ENCODE results near the gene CTNND1. TPM values are rescaled to one million over a fixed set of nuclear protein-coding genes. Genes with fewer than 3 reads are reported as not detected.

CTNND1 gene
- total and polyA plus RNA-seq, 2 of the 4 experiments (the other 2 are of a cell fraction), result 88.5 to 229 TPM

DNA sequence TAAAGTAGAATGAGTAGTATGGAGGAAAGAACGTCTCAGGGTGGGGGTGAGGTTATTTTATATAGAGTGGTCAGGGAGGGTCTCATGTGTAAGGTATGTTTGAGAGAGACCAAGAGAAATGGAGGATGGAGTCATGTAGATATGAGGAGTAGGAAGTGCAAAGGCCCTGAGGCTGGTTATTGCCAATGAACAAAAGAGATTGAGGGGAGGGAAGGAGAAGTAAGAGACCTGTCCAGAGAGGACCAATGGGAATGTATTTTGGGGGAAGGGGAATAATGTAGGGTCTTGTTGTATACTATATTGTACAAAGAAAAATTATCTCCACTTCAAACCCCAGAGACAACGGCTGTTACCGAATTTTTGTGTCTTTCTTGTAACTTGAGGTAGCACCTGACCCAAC lies 9.8 kb downstream of the CTNND1 start:
- H3K23ac ChIP-seq (ENCODE audit: low read depth, low read length), result no peak overlapping the region
- H2AK5ac ChIP-seq (ENCODE audit: low read depth, low read length), result no peak overlapping the region
- H2AFZ ChIP-seq (replicated peaks; ENCODE audit: low read length, poor library complexity), result no peak overlapping the region
- no peak overlapping the region for H3K27ac ChIP-seq (ENCODE audit: insufficient read depth, low read length)
- intact Hi-C loops (cut with micrococcal nuclease) (no loop called here), in situ Hi-C loops (cut with MboI; ENCODE audit: low sequenced_read_pairs) (no loop called here), dilution Hi-C loops (cut with HindIII; ENCODE audit: low sequenced_read_pairs, unreplicated experiment) (no loop called here)
- 100% methylated on average over 1 of the region's 3 CpGs for WGBS, 2 experiments (ENCODE audit: extremely low coverage in 2 of 2, insufficient read length in 1 of 2)
- peaks cover 5 to 60% of the 10 kb centered on the region in 2 experiments; a peak in 2 of 4 replicates for H3K79me1 ChIP-seq (ENCODE audit: low read depth in 1 of 2, low read length in 2 of 2)
- no peak overlapping the region for H2BK15ac ChIP-seq (ENCODE audit: low read depth, low read length)
- no peak overlapping the region for H4K5ac ChIP-seq (ENCODE audit: low read depth, low read length)
- no TSS peak for BruUV-seq (replicated peaks)
- ATAC-seq (ENCODE audit: low read depth), result no peak
- DNase-seq, result no peak
- H3K4me3 ChIP-seq (ENCODE audit: insufficient read depth, low read depth, low read length), result no peak overlapping the region
- ChIA-PET POLR2A (ENCODE audit: unreplicated experiment) (no interaction called here), CTCF (interaction anchor here (0.6 to 1.0 kb wide), 2 partner anchors 18 to 562 kb away, joined by 4 to 5 read pairs; no protein-coding TSS in a partner anchor)
- peaks cover 98% of the 10 kb centered on the region for H4K20me1 ChIP-seq (ENCODE audit: insufficient read depth, low read length)
- TF ChIP-seq, protein P1, sequence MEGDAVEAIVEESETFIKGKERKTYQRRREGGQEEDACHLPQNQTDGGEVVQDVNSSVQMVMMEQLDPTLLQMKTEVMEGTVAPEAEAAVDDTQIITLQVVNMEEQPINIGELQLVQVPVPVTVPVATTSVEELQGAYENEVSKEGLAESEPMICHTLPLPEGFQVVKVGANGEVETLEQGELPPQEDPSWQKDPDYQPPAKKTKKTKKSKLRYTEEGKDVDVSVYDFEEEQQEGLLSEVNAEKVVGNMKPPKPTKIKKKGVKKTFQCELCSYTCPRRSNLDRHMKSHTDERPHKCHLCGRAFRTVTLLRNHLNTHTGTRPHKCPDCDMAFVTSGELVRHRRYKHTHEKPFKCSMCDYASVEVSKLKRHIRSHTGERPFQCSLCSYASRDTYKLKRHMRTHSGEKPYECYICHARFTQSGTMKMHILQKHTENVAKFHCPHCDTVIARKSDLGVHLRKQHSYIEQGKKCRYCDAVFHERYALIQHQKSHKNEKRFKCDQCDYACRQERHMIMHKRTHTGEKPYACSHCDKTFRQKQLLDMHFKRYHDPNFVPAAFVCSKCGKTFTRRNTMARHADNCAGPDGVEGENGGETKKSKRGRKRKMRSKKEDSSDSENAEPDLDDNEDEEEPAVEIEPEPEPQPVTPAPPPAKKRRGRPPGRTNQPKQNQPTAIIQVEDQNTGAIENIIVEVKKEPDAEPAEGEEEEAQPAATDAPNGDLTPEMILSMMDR (conservative IDR thresholded peaks at IDR 0.05; ENCODE audit: low read depth, low read length), result no peak
- TF ChIP-seq BHLHE40 (IDR thresholded peaks at IDR 0.05; ENCODE audit: low read depth, low read length) (no peak), MXI1 (IDR thresholded peaks at IDR 0.05; ENCODE audit: borderline replicate concordance, low read depth, low read length) (no peak), RFX5 (IDR thresholded peaks at IDR 0.05; ENCODE audit: low read depth, low read length) (no peak), FOS (IDR thresholded peaks at IDR 0.05; ENCODE audit: low read depth, low read length) (no peak)
- TF ChIP-seq, protein P2, sequence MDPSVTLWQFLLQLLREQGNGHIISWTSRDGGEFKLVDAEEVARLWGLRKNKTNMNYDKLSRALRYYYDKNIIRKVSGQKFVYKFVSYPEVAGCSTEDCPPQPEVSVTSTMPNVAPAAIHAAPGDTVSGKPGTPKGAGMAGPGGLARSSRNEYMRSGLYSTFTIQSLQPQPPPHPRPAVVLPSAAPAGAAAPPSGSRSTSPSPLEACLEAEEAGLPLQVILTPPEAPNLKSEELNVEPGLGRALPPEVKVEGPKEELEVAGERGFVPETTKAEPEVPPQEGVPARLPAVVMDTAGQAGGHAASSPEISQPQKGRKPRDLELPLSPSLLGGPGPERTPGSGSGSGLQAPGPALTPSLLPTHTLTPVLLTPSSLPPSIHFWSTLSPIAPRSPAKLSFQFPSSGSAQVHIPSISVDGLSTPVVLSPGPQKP (IDR thresholded peaks at IDR 0.05; ENCODE audit: borderline replicate concordance, low read depth, low read length), result no peak
- no peak overlapping the region for H3K14ac ChIP-seq (replicated peaks; ENCODE audit: low read depth, low read length)
- H3K4me1 ChIP-seq (ENCODE audit: control insufficient read depth, insufficient read depth, low read length), result peaks cover 19% of the 10 kb centered on the region
- no peak overlapping the region for H2BK5ac ChIP-seq (ENCODE audit: low read depth, low read length, poor library complexity, severe bottlenecking)
- H3K27me3 ChIP-seq (ENCODE audit: control insufficient read depth, insufficient read depth, low read length), result no peaks in the 10 kb centered on the region
- no peak overlapping the region for H3K4ac ChIP-seq (ENCODE audit: low read depth, low read length)
- no peak overlapping the region for H3K9ac ChIP-seq (ENCODE audit: low read depth, low read length)
- H3K36me3 ChIP-seq (ENCODE audit: control insufficient read depth, insufficient read depth, low read length), result peaks cover 4% of the 10 kb centered on the region
- no peak overlapping the region for H2BK20ac ChIP-seq (ENCODE audit: low read depth, low read length)
- H4K8ac ChIP-seq (ENCODE audit: low read depth in 2 of 2, low read length in 2 of 2), result no peak overlapping the region
- no peak overlapping the region for H2AK9ac ChIP-seq (replicated peaks; ENCODE audit: low read depth, low read length, poor library complexity)
- peaks cover 14% of the 10 kb centered on the region for H3K9me1 ChIP-seq (ENCODE audit: insufficient read depth, low read length)
- no peak overlapping the region for H4K91ac ChIP-seq (ENCODE audit: insufficient read depth, low read depth, low read length)
- H3K56ac ChIP-seq (ENCODE audit: extremely low read depth, insufficient read depth, low read length), result no peak overlapping the region
- H3K18ac ChIP-seq (ENCODE audit: low read depth, low read length), result no peak overlapping the region
- H2BK120ac ChIP-seq (ENCODE audit: low read depth, low read length), result no peak overlapping the region
- H3K4me2 ChIP-seq (ENCODE audit: low read depth, low read length), result no peak overlapping the region
- no peaks in the 10 kb centered on the region for H3K9me3 ChIP-seq (ENCODE audit: control insufficient read depth, insufficient read depth, low read length)

All from IMR-90 (cell line).